ENCODE measurements around the gene NOP56.

The NOP56 gene

GRCh38 chr20:2651772-2652723, at the start of gene NOP56:
Gene NOP56, plus strand, starts transcription at chr20:2652632. Its CDS starts 29 bp downstream, at chr20:2652661.
- DNase-seq = peak; percentile 95

GRCh38 chr20:2602746-2603145, 49.7 kb upstream of the NOP56 start:
- DNase-seq = no peak

GRCh38 chr20:2603816-2604505, 48.5 kb upstream of the NOP56 start:
- DNase-seq = no peak

GRCh38 chr20:2604506-2604835, 48.0 kb upstream of the NOP56 start:
- DNase-seq = no peak

GRCh38 chr20:2606507-2607006, 45.9 kb upstream of the NOP56 start:
- no peak for DNase-seq

GRCh38 chr20:2610326-2610725, 42.1 kb upstream of the NOP56 start:
- DNase-seq = no peak

GRCh38 chr20:2610941-2611720, 41.3 kb upstream of the NOP56 start:
- DNase-seq = no peak

- DNase-seq = no peak
Observed at GRCh38 chr20:2612073-2612472, 40.4 kb upstream of the NOP56 start.

- DNase-seq = no peak
Observed at GRCh38 chr20:2616634-2617033, 35.8 kb upstream of the NOP56 start.

GRCh38 chr20:2617099-2617714, 35.2 kb upstream of the NOP56 start:
- DNase-seq = no peak

GRCh38 chr20:2618815-2619214, 33.6 kb upstream of the NOP56 start:
- DNase-seq = no peak

- no peak for DNase-seq
Observed at GRCh38 chr20:2619337-2619736, 33.1 kb upstream of the NOP56 start.

GRCh38 chr20:2619961-2620595, 32.4 kb upstream of the NOP56 start:
- no peak for DNase-seq

GRCh38 chr20:2624190-2624589, 28.2 kb upstream of the NOP56 start:
- DNase-seq = no peak

- no peak for DNase-seq
Observed at GRCh38 chr20:2625062-2625461, 27.4 kb upstream of the NOP56 start.

GRCh38 chr20:2626853-2627541, 25.4 kb upstream of the NOP56 start:
- no peak for DNase-seq

- no peak for DNase-seq
Observed at GRCh38 chr20:2631228-2631627, 21.2 kb upstream of the NOP56 start.

- no peak for DNase-seq
Observed at GRCh38 chr20:2633381-2633780, 19.1 kb upstream of the NOP56 start.

- no peak for DNase-seq
Observed at GRCh38 chr20:2637246-2637645, 15.2 kb upstream of the NOP56 start.

GRCh38 chr20:2640260-2640659, 12.2 kb upstream of the NOP56 start:
- DNase-seq = no peak

- no peak for DNase-seq
Observed at GRCh38 chr20:2640899-2641298, 11.5 kb upstream of the NOP56 start.

GRCh38 chr20:2643708-2644107, 8.7 kb upstream of the NOP56 start:
- no peak for DNase-seq

Data from activated CD4-positive, alpha-beta T cell treated with anti-CD3 and anti-CD28 coated beads for 4 hours (primary cell).